Measurements from ENCODE around the gene BSDC1.

BSDC1 gene

GRCh38 chr1:32353886-32354570 lies 40.2 kb downstream of the BSDC1 start:
- H3K79me2 ChIP-seq (ENCODE audit: insufficient read depth, low read length) = no peaks in the 10 kb centered on the region
- no peaks in the 10 kb centered on the region for H3K27me3 ChIP-seq (ENCODE audit: insufficient read depth, low read length)
- H3K4me3 ChIP-seq (ENCODE audit: low read depth, low read length, poor library complexity, severe bottlenecking) = no peak overlapping the region
- H4K20me1 ChIP-seq (ENCODE audit: insufficient read depth, low read length) = no peaks in the 10 kb centered on the region
- H3K4me1 ChIP-seq (ENCODE audit: insufficient read depth, low read length, severe bottlenecking) = peaks cover 13% of the 10 kb centered on the region
- no peak overlapping the region for H2AFZ ChIP-seq (ENCODE audit: low read length)
- no peak overlapping the region for H3K27ac ChIP-seq (ENCODE audit: low read depth, low read length, poor library complexity, severe bottlenecking)
- H3K9me3 ChIP-seq (ENCODE audit: low read length) = no peaks in the 10 kb centered on the region
- TF ChIP-seq CTCF (IDR thresholded peaks at IDR 0.05; ENCODE audit: low read length) = no peak
- no peak for TF ChIP-seq EZH2 (IDR thresholded peaks at IDR 0.05; ENCODE audit: borderline replicate concordance, low read length)
- no peak overlapping the region for H3K4me2 ChIP-seq (ENCODE audit: low read length)
- no peak overlapping the region for H3K9ac ChIP-seq (ENCODE audit: low read length)
- no peaks in the 10 kb centered on the region for H3K36me3 ChIP-seq (ENCODE audit: insufficient read depth, low read length)
- no peaks in the 10 kb centered on the region for H3F3A ChIP-seq (ENCODE audit: insufficient read depth, low read length)
- no peaks in the 10 kb centered on the region for H3K9me2 ChIP-seq (ENCODE audit: low read depth, low read length)

- H3K9me2 ChIP-seq (ENCODE audit: low read depth, low read length) = no peaks in the 10 kb centered on the region
- H3K9me3 ChIP-seq (ENCODE audit: low read length) = no peaks in the 10 kb centered on the region
- no peaks in the 10 kb centered on the region for H4K20me1 ChIP-seq (ENCODE audit: insufficient read depth, low read length)
- no peak overlapping the region for H3K27ac ChIP-seq (ENCODE audit: low read depth, low read length, poor library complexity, severe bottlenecking)
- H3K4me1 ChIP-seq (ENCODE audit: insufficient read depth, low read length, severe bottlenecking) = peaks cover 13% of the 10 kb centered on the region
- H3K4me3 ChIP-seq (ENCODE audit: low read depth, low read length, poor library complexity, severe bottlenecking) = no peak overlapping the region
- H3K27me3 ChIP-seq (ENCODE audit: insufficient read depth, low read length) = no peaks in the 10 kb centered on the region
- no peak overlapping the region for H2AFZ ChIP-seq (ENCODE audit: low read length)
- H3K36me3 ChIP-seq (ENCODE audit: insufficient read depth, low read length) = no peaks in the 10 kb centered on the region
- no peaks in the 10 kb centered on the region for H3F3A ChIP-seq (ENCODE audit: insufficient read depth, low read length)
- no peak overlapping the region for H3K4me2 ChIP-seq (ENCODE audit: low read length)
- H3K79me2 ChIP-seq (ENCODE audit: insufficient read depth, low read length) = no peaks in the 10 kb centered on the region
- TF ChIP-seq EZH2 (IDR thresholded peaks at IDR 0.05; ENCODE audit: borderline replicate concordance, low read length) = no peak
- H3K9ac ChIP-seq (ENCODE audit: low read length) = no peak overlapping the region
Measured at GRCh38 chr1:32353431-32353830, 40.8 kb downstream of the BSDC1 start.

GRCh38 chr1:32352831-32353383 lies 41.3 kb downstream of the BSDC1 start:
- no peaks in the 10 kb centered on the region for H3K9me2 ChIP-seq (ENCODE audit: low read depth, low read length)
- no peak overlapping the region for H2AFZ ChIP-seq (ENCODE audit: low read length)
- H3K4me2 ChIP-seq (ENCODE audit: low read length) = no peak overlapping the region
- no peaks in the 10 kb centered on the region for H4K20me1 ChIP-seq (ENCODE audit: insufficient read depth, low read length)
- H3F3A ChIP-seq (ENCODE audit: insufficient read depth, low read length) = no peaks in the 10 kb centered on the region
- no peaks in the 10 kb centered on the region for H3K27me3 ChIP-seq (ENCODE audit: insufficient read depth, low read length)
- H3K9ac ChIP-seq (ENCODE audit: low read length) = no peak overlapping the region
- H3K36me3 ChIP-seq (ENCODE audit: insufficient read depth, low read length) = no peaks in the 10 kb centered on the region
- H3K4me3 ChIP-seq (ENCODE audit: low read depth, low read length, poor library complexity, severe bottlenecking) = no peak overlapping the region
- no peak overlapping the region for H3K27ac ChIP-seq (ENCODE audit: low read depth, low read length, poor library complexity, severe bottlenecking)
- no peaks in the 10 kb centered on the region for H3K9me3 ChIP-seq (ENCODE audit: low read length)
- peaks cover 13% of the 10 kb centered on the region for H3K4me1 ChIP-seq (ENCODE audit: insufficient read depth, low read length, severe bottlenecking)
- no peaks in the 10 kb centered on the region for H3K79me2 ChIP-seq (ENCODE audit: insufficient read depth, low read length)
- TF ChIP-seq CTCF (IDR thresholded peaks at IDR 0.05; ENCODE audit: low read length) (no peak), EZH2 (IDR thresholded peaks at IDR 0.05; ENCODE audit: borderline replicate concordance, low read length) (no peak)

Data from OCI-LY1 (cell line).